Calu3 (cell line): ENCODE measurements around the gene ZNF865. TPM values are rescaled to one million over a fixed set of nuclear protein-coding genes. Genes with fewer than 3 reads are reported as not detected.

ENCODE experiments used
- BruUV-seq: library from RNA; stranded (reverse); fragments of 400-500 nt; replicated peaks from 2 replicates; lab custom pipeline; 2021; lab: Mats Ljungman, UMichigan
- CTCF ChIA-PET: fragments of 300-600 bp; sonication (Branson Sonifier 250); formaldehyde crosslinking; loops from one replicate; lab custom pipeline; 2022; ENCODE audit warnings: antibody characterized with exemption; lab: Charles Lee
- DNase-seq: peaks from one replicate; pipeline ENCODE4 v3.0.0; 2022
- H3K27ac Mint-ChIP-seq: one replicate; pipeline ENCODE4 v1.8.0; 2022; ENCODE audit warnings: mixed read lengths; ENCODE audit not compliant: unreplicated experiment
- H3K27me3 Mint-ChIP-seq: one replicate; pipeline ENCODE4 v1.8.0; 2022; ENCODE audit warnings: mixed read lengths; ENCODE audit not compliant: unreplicated experiment
- H3K36me3 Mint-ChIP-seq: one replicate; pipeline ENCODE4 v1.8.0; 2022; ENCODE audit warnings: mild to moderate bottlenecking, moderate library complexity, mixed read lengths; ENCODE audit not compliant: insufficient read depth, unreplicated experiment
- H3K4me1 Mint-ChIP-seq: one replicate; pipeline ENCODE4 v1.8.0; 2022; ENCODE audit warnings: mild to moderate bottlenecking, low read depth, mixed read lengths; ENCODE audit not compliant: unreplicated experiment
- H3K4me3 Mint-ChIP-seq: one replicate; pipeline ENCODE4 v1.8.0; 2022; ENCODE audit warnings: mild to moderate bottlenecking, low read depth, moderate library complexity, mixed read lengths; ENCODE audit not compliant: unreplicated experiment
- H3K9me3 Mint-ChIP-seq: one replicate; pipeline ENCODE4 v1.8.0; 2022; ENCODE audit warnings: low read depth, mixed read lengths; ENCODE audit not compliant: unreplicated experiment
- CTCF ChIP-seq: fragments of 200-600 bp; IDR thresholded peaks from one replicate; pipeline ENCODE4 v1.8.0; 2022; ENCODE audit warnings: antibody characterized with exemption; ENCODE audit not compliant: unreplicated experiment
- intact Hi-C: fragments of 100-400 bp; cut with micrococcal nuclease; formaldehyde crosslinking; loops from one replicate; pipeline ENCODE4 v1.10.0; 2022; ENCODE audit not compliant: unreplicated experiment
- total RNA-seq: library from RNA; stranded (reverse); gene quantifications from 2 replicates; pipeline ENCODE4 v1.2.3, GENCODE V29; 2022

ZNF865 gene
- total RNA-seq, 1 experiment from 2014 or later, result 29.6 TPM

GRCh38 chr19:55633861-55634260 lies 28.4 kb downstream of the ZNF865 start:
- BruUV-seq, result no TSS peak
- no peak overlapping the region for H3K27ac Mint-ChIP-seq
- CTCF ChIA-PET, result interaction anchor here (0.7 to 0.9 kb wide), 2 partner anchors 10 to 138 kb away, joined by 4 to 6 read pairs; partner anchors contain the start of gene ZNF784
- H3K4me1 Mint-ChIP-seq, result peaks cover 40% of the 10 kb centered on the region
- no peak for TF ChIP-seq CTCF
- intact Hi-C loops, result loop anchor here (5.0 to 10.0 kb wide), 3 partner anchors 167 to 489 kb away; partner anchors contain the start of genes RPL28, TMEM238 and TNNT1
- H3K9me3 Mint-ChIP-seq, result no peaks in the 10 kb centered on the region
- no peak for DNase-seq
- H3K36me3 Mint-ChIP-seq, result peaks cover 49% of the 10 kb centered on the region
- H3K4me3 Mint-ChIP-seq, result no peak overlapping the region
- H3K27me3 Mint-ChIP-seq, result no peaks in the 10 kb centered on the region

- H3K4me1 Mint-ChIP-seq, result peaks cover 40% of the 10 kb centered on the region
- CTCF ChIA-PET, result interaction anchor here (0.5 to 1.0 kb wide), 6 partner anchors 11 to 698 kb away, joined by 3 to 5 read pairs (median 4); partner anchors contain the start of genes FIZ1 and ZNF784
- H3K4me3 Mint-ChIP-seq, result peak overlapping the region; percentile 91
- H3K27me3 Mint-ChIP-seq, result no peaks in the 10 kb centered on the region
- peak overlapping the region; percentile 97 for H3K27ac Mint-ChIP-seq
- TF ChIP-seq CTCF, result no peak
- no peak for DNase-seq
- TSS peak; percentile 43 for BruUV-seq
- H3K9me3 Mint-ChIP-seq, result no peaks in the 10 kb centered on the region
- intact Hi-C loops, result loop anchor here (10.0 kb wide), 2 partner anchors 251 to 491 kb away; partner anchors contain the start of genes RPL28, TMEM238 and TNNT1
- peaks cover 53% of the 10 kb centered on the region for H3K36me3 Mint-ChIP-seq
Observed at GRCh38 chr19:55635334-55635717, 29.9 kb downstream of the ZNF865 start.

GRCh38 chr19:55635856-55636440 lies 30.5 kb downstream of the ZNF865 start:
- no peak for DNase-seq
- Mint-ChIP-seq H3K9me3 (no peaks in the 10 kb centered on the region), H3K4me3 (peak overlapping the region; percentile 91), H3K4me1 (peaks cover 40% of the 10 kb centered on the region), H3K36me3 (peaks cover 59% of the 10 kb centered on the region), H3K27me3 (no peaks in the 10 kb centered on the region), H3K27ac (peak overlapping the region; percentile 97)
- intact Hi-C loops, result loop anchor here (10.0 kb wide), 2 partner anchors 251 to 491 kb away; partner anchors contain the start of genes RPL28, TMEM238 and TNNT1
- CTCF ChIA-PET, result interaction anchor here (0.5 to 0.6 kb wide), 2 partner anchors 583 to 618 kb away, joined by 3 to 4 read pairs; no protein-coding TSS in a partner anchor
- BruUV-seq, result no TSS peak
- TF ChIP-seq CTCF, result no peak

GRCh38 chr19:55636723-55637122 lies 31.3 kb downstream of the ZNF865 start:
- Mint-ChIP-seq H3K27me3 (no peaks in the 10 kb centered on the region), H3K4me3 (peak overlapping the region; percentile 91), H3K9me3 (no peaks in the 10 kb centered on the region), H3K36me3 (peaks cover 65% of the 10 kb centered on the region), H3K27ac (peak overlapping the region; percentile 97), H3K4me1 (peaks cover 42% of the 10 kb centered on the region)
- CTCF ChIA-PET, result interaction anchor here (0.5 to 1.3 kb wide), 3 partner anchors 12 to 584 kb away, joined by 3 to 4 read pairs (median 3); no protein-coding TSS in a partner anchor
- BruUV-seq, result no TSS peak
- TF ChIP-seq CTCF, result no peak
- no peak for DNase-seq
- intact Hi-C loops, result loop anchor here (10.0 kb wide), 2 partner anchors 252 to 492 kb away; partner anchors contain the start of genes RPL28, TMEM238 and TNNT1
